Esophagus (tissue), 2 donors: ENCODE results near the gene ECEL1. TPM values are rescaled to one million over a fixed set of nuclear protein-coding genes. Genes with fewer than 3 reads are reported as not detected.
"Not testable (repeated sequence)": the region's sequence is repeated elsewhere in the genome, so short reads cannot be mapped to it uniquely, and the experiment has no call there.

ENCODE experiments used
- H3K27ac ChIP-seq, 2 donors: one replicate each; pipeline ENCODE4 v1.5.1; 2013; ENCODE audit warnings: low read depth in 2 of 2, mild to moderate bottlenecking in 2 of 2, inconsistent platforms in 1 of 2, low read length in 1 of 2, moderate library complexity in 1 of 2
- H3K27me3 ChIP-seq, 2 donors: one replicate each; pipeline ENCODE4 v1.6.1; 2013; ENCODE audit warnings: low read length in 2 of 2, control low read depth in 1 of 2, mild to moderate bottlenecking in 1 of 2; ENCODE audit not compliant: insufficient read depth in 2 of 2, control insufficient read depth in 1 of 2
- H3K36me3 ChIP-seq, 2 donors: one replicate each; pipeline ENCODE4 v1.6.1; 2013; ENCODE audit warnings: low read length in 1 of 2; ENCODE audit not compliant: control insufficient read depth in 2 of 2, insufficient read depth in 2 of 2
- H3K4me1 ChIP-seq, 2 donors: one replicate each; pipeline ENCODE4 v1.6.1; 2013; ENCODE audit warnings: low read length in 1 of 2; ENCODE audit not compliant: control insufficient read depth in 2 of 2, insufficient read depth in 2 of 2
- H3K4me3 ChIP-seq, 2 donors: one replicate each; pipeline ENCODE4 v1.5.1; 2013; ENCODE audit warnings: low read length in 2 of 2, mild to moderate bottlenecking in 2 of 2, low read depth in 1 of 2, moderate library complexity in 1 of 2
- H3K9me3 ChIP-seq, 2 donors: one replicate each; pipeline ENCODE4 v1.6.1; 2013; ENCODE audit warnings: mild to moderate bottlenecking in 2 of 2, low read depth in 1 of 2, low read length in 1 of 2, moderate library complexity in 1 of 2; ENCODE audit not compliant: control insufficient read depth in 2 of 2, insufficient read depth in 1 of 2
- WGBS, 2 donors: extraction: QIAGEN DNeasy Blood & Tissue Kit; methylation state at CpG; one replicate each; pipeline ENCODE4 v1.1.7; 2013; 5-methylcytosine and 5-hydroxymethylcytosine counted together
- polyA plus RNA-seq, 2 donors: library from polyadenylated mRNA; stranded (reverse); fragments of 200-250 nt; gene quantifications; one replicate each; pipeline ENCODE4 v1.2.3, GENCODE V29; 2013
- donor health status: healthy with polysubstance abuse.
- donor health status: Bipolar disorder and iron deficiency.

Gene ECEL1
- polyA plus RNA-seq, 2 donors, result 0.31 TPM; not detected in 1

- WGBS, 2 donors, result 71 to 76% methylated on average over 20 of the region's 22 CpGs
- Histone ChIP-seq H3K27me3 (no peaks in the 10 kb centered on the region), H3K4me1 (no peaks in the 10 kb centered on the region), H3K9me3 (no peaks in the 10 kb centered on the region), H3K36me3 (no peaks in the 10 kb centered on the region), H3K4me3 (no peak overlapping the region), H3K27ac (no peak overlapping the region)
Measured at GRCh38 chr2:232438951-232439757, 48.5 kb downstream of the ECEL1 start.

- WGBS, 2 donors, result 86 to 88% methylated on average over 12 of the region's 12 CpGs
Measured at GRCh38 chr2:232438091-232438490, 49.5 kb downstream of the ECEL1 start.

DNA sequence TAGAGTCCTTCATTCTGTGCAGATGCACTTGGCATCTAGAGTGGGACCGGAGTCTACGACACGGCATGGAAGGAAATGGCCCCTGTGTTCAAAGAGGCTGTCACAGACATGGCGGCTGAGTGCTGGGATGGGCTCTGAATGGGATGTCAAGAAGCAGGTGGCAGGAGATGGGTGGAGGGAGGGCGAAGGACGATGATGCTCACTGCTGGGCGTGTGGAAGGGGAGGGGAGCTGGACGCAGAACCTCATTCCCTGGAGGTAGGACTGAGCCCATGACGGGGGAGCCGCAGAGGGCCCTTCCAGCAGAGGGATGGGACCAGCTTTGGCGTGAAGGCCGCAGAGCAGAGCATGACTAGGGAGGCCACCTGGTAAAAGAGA is 50.5 kb downstream of the ECEL1 start:
- Histone ChIP-seq H3K27me3 (no peaks in the 10 kb centered on the region), H3K27ac (no peak overlapping the region), H3K4me3 (no peak overlapping the region), H3K4me1 (no peaks in the 10 kb centered on the region), H3K36me3 (no peaks in the 10 kb centered on the region), H3K9me3 (no peaks in the 10 kb centered on the region)
- WGBS, 2 donors, result 89 to 90% methylated on average over 12 of the region's 12 CpGs

More at GRCh38 chr2:232438091-232438490, 49.5 kb downstream of the ECEL1 start:
- H3K4me3 ChIP-seq, result no peak overlapping the region
- H3K36me3 ChIP-seq, result no peaks in the 10 kb centered on the region
- no peak overlapping the region for H3K27ac ChIP-seq
- H3K4me1 ChIP-seq, result no peaks in the 10 kb centered on the region
- no peaks in the 10 kb centered on the region for H3K27me3 ChIP-seq
- no peaks in the 10 kb centered on the region for H3K9me3 ChIP-seq

DNA sequence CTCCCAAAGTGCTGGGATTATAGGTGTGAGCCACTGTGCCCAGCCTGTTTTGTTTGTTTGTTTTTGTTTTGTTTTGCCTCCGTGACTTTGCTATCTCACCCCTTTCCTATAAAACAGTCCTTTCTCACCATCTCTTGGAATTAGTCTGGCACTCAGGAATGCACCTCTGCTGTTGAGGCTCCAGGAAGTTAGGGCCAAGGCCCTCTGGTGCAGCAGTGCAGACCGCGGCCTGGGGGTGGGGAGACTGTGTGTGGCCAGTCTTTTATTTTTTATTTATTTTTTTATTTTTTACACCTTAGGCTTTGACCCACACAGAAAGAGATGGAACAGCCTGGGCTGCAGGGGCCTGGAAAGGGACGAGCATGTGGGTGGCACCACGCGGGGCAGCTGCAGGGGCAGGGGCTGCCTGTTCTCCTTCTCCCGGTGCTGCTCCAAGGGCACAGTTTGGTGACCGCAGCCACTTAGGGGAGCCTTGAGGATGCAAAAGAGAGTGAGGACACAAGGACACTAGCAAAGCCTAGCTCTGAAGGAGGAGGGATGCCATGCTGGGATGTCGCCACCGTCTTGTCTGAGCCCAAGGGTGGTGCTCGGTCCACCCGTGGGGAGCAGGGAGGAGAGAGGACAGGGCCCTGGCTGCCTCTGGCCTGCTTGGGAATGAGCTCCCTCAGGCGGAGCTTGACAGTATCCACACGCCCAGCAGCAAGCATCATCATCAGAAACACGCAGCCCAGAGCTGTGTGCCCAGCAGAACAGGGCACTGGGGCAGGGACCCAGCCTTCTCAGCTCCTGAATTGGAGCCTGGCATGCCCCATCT is 51.0 kb downstream of the ECEL1 start:
- no peak overlapping the region for H3K27ac ChIP-seq
- no peaks in the 10 kb centered on the region for H3K36me3 ChIP-seq
- H3K27me3 ChIP-seq, result no peaks in the 10 kb centered on the region

GRCh38 chr2:232435805-232436204 is 51.8 kb downstream of the ECEL1 start:
- H3K4me1 ChIP-seq, result no peaks in the 10 kb centered on the region
- H3K27me3 ChIP-seq, result no peaks in the 10 kb centered on the region
- H3K27ac ChIP-seq, result no peak overlapping the region
- H3K4me3 ChIP-seq, result no peak overlapping the region
- no peaks in the 10 kb centered on the region for H3K9me3 ChIP-seq
- 81 to 86% methylated on average over 7 of the region's 7 CpGs for WGBS, 2 donors
- H3K36me3 ChIP-seq, result no peaks in the 10 kb centered on the region

More for the DNA sequence above, 51.0 kb downstream of the ECEL1 start:
- no peaks in the 10 kb centered on the region for H3K4me1 ChIP-seq
- 85 to 86% methylated on average over 15 of the region's 15 CpGs for WGBS, 2 donors
- H3K9me3 ChIP-seq, result no peaks in the 10 kb centered on the region
- no peak overlapping the region for H3K4me3 ChIP-seq

GRCh38 chr2:232435375-232435648 is 52.3 kb downstream of the ECEL1 start:
- no peak overlapping the region for H3K4me3 ChIP-seq
- H3K36me3 ChIP-seq, result no peaks in the 10 kb centered on the region
- no peak overlapping the region for H3K27ac ChIP-seq
- H3K9me3 ChIP-seq, result no peaks in the 10 kb centered on the region
- H3K27me3 ChIP-seq, result no peaks in the 10 kb centered on the region
- H3K4me1 ChIP-seq, result no peaks in the 10 kb centered on the region
- WGBS, 2 donors, result 88 to 91% methylated on average over 4 of the region's 4 CpGs

- no peaks in the 10 kb centered on the region for H3K4me1 ChIP-seq
- no peaks in the 10 kb centered on the region for H3K27me3 ChIP-seq
- no peaks in the 10 kb centered on the region for H3K9me3 ChIP-seq
- H3K4me3 ChIP-seq, result no peak overlapping the region
- 92 to 94% methylated on average over 11 to 12 of the region's 12 CpGs for WGBS, 2 donors
- H3K36me3 ChIP-seq, result no peaks in the 10 kb centered on the region
- H3K27ac ChIP-seq, result no peak overlapping the region
Measured at GRCh38 chr2:232434563-232435374, 52.9 kb downstream of the ECEL1 start.

GRCh38 chr2:232434091-232434490 is 53.5 kb downstream of the ECEL1 start:
- WGBS, 2 donors, result 78 to 82% methylated on average over 9 of the region's 9 CpGs
- no peaks in the 10 kb centered on the region for H3K4me1 ChIP-seq
- H3K27ac ChIP-seq, result no peak overlapping the region

GRCh38 chr2:232433622-232434021 is 54.0 kb downstream of the ECEL1 start:
- H3K4me1 ChIP-seq, H3K9me3 ChIP-seq, H3K36me3 ChIP-seq, H3K27me3 ChIP-seq, H3K4me3 ChIP-seq, H3K27ac ChIP-seq: not testable (repeated sequence)
- WGBS, 2 donors, result 88 to 89% methylated on average over 8 to 9 of the region's 9 CpGs

More at GRCh38 chr2:232434091-232434490, 53.5 kb downstream of the ECEL1 start:
- no peaks in the 10 kb centered on the region for H3K9me3 ChIP-seq
- H3K27me3 ChIP-seq, result no peaks in the 10 kb centered on the region
- no peaks in the 10 kb centered on the region for H3K36me3 ChIP-seq
- no peak overlapping the region for H3K4me3 ChIP-seq
